ENCODE data around the gene XAF1.
"Not testable (repeated sequence)": the region's sequence is repeated elsewhere in the genome, so short reads cannot be mapped to it uniquely, and the experiment has no call there.

XAF1 gene

GRCh38 chr17:6812295-6812694, 56.4 kb downstream of the XAF1 start:
- no peaks in the 10 kb centered on the region for H3K4me1 ChIP-seq (ENCODE audit: control insufficient read depth, low read depth, low read length)
- no peak overlapping the region for H4K8ac ChIP-seq (ENCODE audit: low read depth, low read length)
- no peak overlapping the region for H2BK15ac ChIP-seq (replicated peaks; ENCODE audit: low read depth)
- no peaks in the 10 kb centered on the region for H3K79me2 ChIP-seq (ENCODE audit: control insufficient read depth, insufficient read depth, low read length)
- H3K4me3 ChIP-seq (ENCODE audit: low read length), result no peak overlapping the region
- no CpG with 5 or more reads among the region's 9 CpGs for WGBS (ENCODE audit: extremely low coverage, insufficient coverage, low lambda C conversion rate)
- H2BK120ac ChIP-seq (ENCODE audit: low read depth, low read length), result no peak overlapping the region
- no peak overlapping the region for H4K5ac ChIP-seq (ENCODE audit: low read length)
- no peak overlapping the region for H3K18ac ChIP-seq (ENCODE audit: low read length)
- no peak overlapping the region for H3K4ac ChIP-seq (ENCODE audit: low read depth, low read length)
- no peak overlapping the region for H3K27ac ChIP-seq (ENCODE audit: low read depth, low read length)
- no peak overlapping the region for H3K4me2 ChIP-seq (ENCODE audit: low read length)
- H3K23ac ChIP-seq (ENCODE audit: low read length), result no peak overlapping the region
- H3K79me1 ChIP-seq (ENCODE audit: low read length), result no peaks in the 10 kb centered on the region
- H3K27me3 ChIP-seq (ENCODE audit: insufficient read depth, low read length, poor library complexity), result no peaks in the 10 kb centered on the region
- H3K36me3 ChIP-seq (ENCODE audit: control insufficient read depth, insufficient read depth, low read length), result no peaks in the 10 kb centered on the region
- H2AK5ac ChIP-seq (ENCODE audit: low read length), result no peak overlapping the region
- H3K9ac ChIP-seq (ENCODE audit: low read length), result no peak overlapping the region
- no peak overlapping the region for H3K56ac ChIP-seq (ENCODE audit: low read length)
- no peak overlapping the region for H2BK5ac ChIP-seq (ENCODE audit: low read length)
- no peak for DNase-seq

DNA sequence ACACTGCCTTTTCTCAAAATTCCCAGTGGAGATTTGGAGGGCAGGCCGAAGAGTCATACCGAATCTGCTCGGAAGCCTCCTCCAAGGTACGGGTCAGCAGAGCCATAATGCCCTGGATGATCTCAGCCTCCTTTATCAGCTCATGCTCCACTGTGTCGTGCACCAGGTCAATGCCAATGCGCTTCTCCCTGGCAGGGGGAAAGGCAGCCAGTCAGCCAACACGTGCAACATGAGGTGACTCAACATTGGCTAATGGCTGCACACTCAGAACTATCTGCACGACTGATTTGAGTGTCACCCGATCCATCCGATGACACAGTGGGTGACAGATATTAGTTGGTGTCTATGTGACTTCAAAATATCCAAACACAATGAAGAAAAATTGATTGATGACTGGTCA, 59.9 kb downstream of the XAF1 start:
- Histone ChIP-seq H3K9ac (ENCODE audit: low read length) (no peak overlapping the region), H3K27me3 (ENCODE audit: insufficient read depth, low read length, poor library complexity) (no peaks in the 10 kb centered on the region), H2BK5ac (ENCODE audit: low read length) (no peak overlapping the region), H3K4me3 (ENCODE audit: low read length) (no peak overlapping the region), H3K4me1 (ENCODE audit: control insufficient read depth, low read depth, low read length) (no peaks in the 10 kb centered on the region), H3K4me2 (ENCODE audit: low read length) (no peak overlapping the region), H2BK15ac (replicated peaks; ENCODE audit: low read depth) (no peak overlapping the region), H4K5ac (ENCODE audit: low read length) (no peak overlapping the region), H3K23ac (ENCODE audit: low read length) (no peak overlapping the region), H3K79me2 (ENCODE audit: control insufficient read depth, insufficient read depth, low read length) (no peaks in the 10 kb centered on the region), H2BK120ac (ENCODE audit: low read depth, low read length) (no peak overlapping the region), H3K79me1 (ENCODE audit: low read length) (no peaks in the 10 kb centered on the region), H3K36me3 (ENCODE audit: control insufficient read depth, insufficient read depth, low read length) (no peaks in the 10 kb centered on the region), H3K27ac (ENCODE audit: low read depth, low read length) (no peak overlapping the region), H3K56ac (ENCODE audit: low read length) (no peak overlapping the region), H2AK5ac (ENCODE audit: low read length) (no peak overlapping the region), H4K8ac (ENCODE audit: low read depth, low read length) (no peak overlapping the region), H3K18ac (ENCODE audit: low read length) (no peak overlapping the region), H3K4ac (ENCODE audit: low read depth, low read length) (no peak overlapping the region)
- DNase-seq, result no peak
- no CpG with 5 or more reads among the region's 10 CpGs for WGBS (ENCODE audit: extremely low coverage, insufficient coverage, low lambda C conversion rate)

- not testable (repeated sequence) for H3K27ac ChIP-seq (ENCODE audit: low read depth, low read length); H3K4me3 ChIP-seq (ENCODE audit: low read length); H3K4me2 ChIP-seq (ENCODE audit: low read length); H3K9ac ChIP-seq (ENCODE audit: low read length); H3K36me3 ChIP-seq (ENCODE audit: control insufficient read depth, insufficient read depth, low read length); H2BK5ac ChIP-seq (ENCODE audit: low read length); H2BK15ac ChIP-seq (replicated peaks; ENCODE audit: low read depth); DNase-seq; H3K79me2 ChIP-seq (ENCODE audit: control insufficient read depth, insufficient read depth, low read length); H3K79me1 ChIP-seq (ENCODE audit: low read length); H4K8ac ChIP-seq (ENCODE audit: low read depth, low read length); H3K56ac ChIP-seq (ENCODE audit: low read length); H3K4me1 ChIP-seq (ENCODE audit: control insufficient read depth, low read depth, low read length); H3K4ac ChIP-seq (ENCODE audit: low read depth, low read length); H3K27me3 ChIP-seq (ENCODE audit: insufficient read depth, low read length, poor library complexity); H3K23ac ChIP-seq (ENCODE audit: low read length); H4K5ac ChIP-seq (ENCODE audit: low read length); H2BK120ac ChIP-seq (ENCODE audit: low read depth, low read length); H2AK5ac ChIP-seq (ENCODE audit: low read length); H3K18ac ChIP-seq (ENCODE audit: low read length)
- WGBS (ENCODE audit: extremely low coverage, insufficient coverage, low lambda C conversion rate), result no CpG with 5 or more reads among the region's 3 CpGs
These were observed 60.5 kb downstream of the XAF1 start for GRCh38 chr17:6816368-6816767.

GRCh38 chr17:6818938-6819337, 63.1 kb downstream of the XAF1 start:
- no peaks in the 10 kb centered on the region for H3K79me2 ChIP-seq (ENCODE audit: control insufficient read depth, insufficient read depth, low read length)
- H2AK5ac ChIP-seq (ENCODE audit: low read length), result no peak overlapping the region
- no peak overlapping the region for H2BK120ac ChIP-seq (ENCODE audit: low read depth, low read length)
- H3K79me1 ChIP-seq (ENCODE audit: low read length), result no peaks in the 10 kb centered on the region
- no peak overlapping the region for H2BK5ac ChIP-seq (ENCODE audit: low read length)
- H3K4me1 ChIP-seq (ENCODE audit: control insufficient read depth, low read depth, low read length), result no peaks in the 10 kb centered on the region
- no peaks in the 10 kb centered on the region for H3K27me3 ChIP-seq (ENCODE audit: insufficient read depth, low read length, poor library complexity)
- no CpG with 5 or more reads among the region's 3 CpGs for WGBS (ENCODE audit: extremely low coverage, insufficient coverage, low lambda C conversion rate)
- H3K9ac ChIP-seq (ENCODE audit: low read length), result no peak overlapping the region
- no peak overlapping the region for H3K18ac ChIP-seq (ENCODE audit: low read length)
- H2BK15ac ChIP-seq (replicated peaks; ENCODE audit: low read depth), result no peak overlapping the region
- no peak for DNase-seq
- no peak overlapping the region for H3K4ac ChIP-seq (ENCODE audit: low read depth, low read length)
- H3K23ac ChIP-seq (ENCODE audit: low read length), result no peak overlapping the region
- no peaks in the 10 kb centered on the region for H3K36me3 ChIP-seq (ENCODE audit: control insufficient read depth, insufficient read depth, low read length)
- H3K4me2 ChIP-seq (ENCODE audit: low read length), result no peak overlapping the region
- no peak overlapping the region for H3K56ac ChIP-seq (ENCODE audit: low read length)
- no peak overlapping the region for H3K4me3 ChIP-seq (ENCODE audit: low read length)
- no peak overlapping the region for H3K27ac ChIP-seq (ENCODE audit: low read depth, low read length)
- no peak overlapping the region for H4K5ac ChIP-seq (ENCODE audit: low read length)
- no peak overlapping the region for H4K8ac ChIP-seq (ENCODE audit: low read depth, low read length)

- no peaks in the 10 kb centered on the region for H3K79me1 ChIP-seq (ENCODE audit: low read length)
- H4K8ac ChIP-seq (ENCODE audit: low read depth, low read length), result no peak overlapping the region
- H2BK120ac ChIP-seq (ENCODE audit: low read depth, low read length), result no peak overlapping the region
- H3K4me3 ChIP-seq (ENCODE audit: low read length), result no peak overlapping the region
- no peak overlapping the region for H3K9ac ChIP-seq (ENCODE audit: low read length)
- no peak overlapping the region for H3K56ac ChIP-seq (ENCODE audit: low read length)
- H3K79me2 ChIP-seq (ENCODE audit: control insufficient read depth, insufficient read depth, low read length), result no peaks in the 10 kb centered on the region
- no peak overlapping the region for H3K27ac ChIP-seq (ENCODE audit: low read depth, low read length)
- H2AK5ac ChIP-seq (ENCODE audit: low read length), result no peak overlapping the region
- H3K4ac ChIP-seq (ENCODE audit: low read depth, low read length), result no peak overlapping the region
- H3K18ac ChIP-seq (ENCODE audit: low read length), result no peak overlapping the region
- no peak overlapping the region for H3K23ac ChIP-seq (ENCODE audit: low read length)
- H3K4me1 ChIP-seq (ENCODE audit: control insufficient read depth, low read depth, low read length), result no peaks in the 10 kb centered on the region
- no peak overlapping the region for H3K4me2 ChIP-seq (ENCODE audit: low read length)
- DNase-seq, result no peak
- H3K36me3 ChIP-seq (ENCODE audit: control insufficient read depth, insufficient read depth, low read length), result no peaks in the 10 kb centered on the region
- no peak overlapping the region for H4K5ac ChIP-seq (ENCODE audit: low read length)
- H2BK15ac ChIP-seq (replicated peaks; ENCODE audit: low read depth), result no peak overlapping the region
- H2BK5ac ChIP-seq (ENCODE audit: low read length), result no peak overlapping the region
- H3K27me3 ChIP-seq (ENCODE audit: insufficient read depth, low read length, poor library complexity), result no peaks in the 10 kb centered on the region
These were observed 67.2 kb downstream of the XAF1 start for GRCh38 chr17:6823011-6823442.

Measured in mesendoderm (in vitro differentiated cells).